NCI-H510A treated with DMSO at 0.1 percent for 48 hours (cell line): ENCODE data around the gene DERA.
"Not testable (repeated sequence)": the region's sequence is repeated elsewhere in the genome, so short reads cannot be mapped to it uniquely, and the experiment has no call there.

Experiments used
- DNase-seq: peaks from one replicate; lab custom pipeline; 2025; lab: John Stamatoyannopoulos, UW

The DERA gene

GRCh38 chr12:15904378-15904920 is 6.7 kb upstream of the DERA start:
- no peak for DNase-seq

GRCh38 chr12:15910468-15910863 is 666 bp upstream of the DERA start:
- no peak for DNase-seq

GRCh38 chr12:15911931-15912330 is 799 bp downstream of the DERA start:
- DNase-seq = not testable (repeated sequence)

GRCh38 chr12:15914131-15914530 is 3.0 kb downstream of the DERA start:
- DNase-seq = not testable (repeated sequence)

- no peak for DNase-seq
Measured at GRCh38 chr12:15918066-15918465, 6.9 kb downstream of the DERA start.

- DNase-seq = no peak
Measured at GRCh38 chr12:15919418-15919817, 8.3 kb downstream of the DERA start.

GRCh38 chr12:15924956-15925355 is 13.8 kb downstream of the DERA start:
- no peak for DNase-seq

- DNase-seq = no peak
Measured at GRCh38 chr12:15928346-15928745, 17.2 kb downstream of the DERA start.

- no peak for DNase-seq
Measured at GRCh38 chr12:15928870-15929571, 17.9 kb downstream of the DERA start.

GRCh38 chr12:15931590-15932053 is 20.5 kb downstream of the DERA start:
- no peak for DNase-seq

GRCh38 chr12:15932327-15932726 is 21.2 kb downstream of the DERA start:
- no peak for DNase-seq

- DNase-seq = no peak
Measured at GRCh38 chr12:15932971-15933370, 21.8 kb downstream of the DERA start.

- no peak for DNase-seq
Measured at GRCh38 chr12:15933751-15934150, 22.6 kb downstream of the DERA start.

- no peak for DNase-seq
Measured at GRCh38 chr12:15936751-15937150, 25.6 kb downstream of the DERA start.

GRCh38 chr12:15937902-15938301 is 26.8 kb downstream of the DERA start:
- DNase-seq = no peak

GRCh38 chr12:15939111-15939510 is 28.0 kb downstream of the DERA start:
- no peak for DNase-seq

GRCh38 chr12:15942475-15942874 is 31.3 kb downstream of the DERA start:
- no peak for DNase-seq

- DNase-seq = not testable (repeated sequence)
Measured at GRCh38 chr12:15943519-15943918, 32.4 kb downstream of the DERA start.

- DNase-seq = not testable (repeated sequence)
Measured at GRCh38 chr12:15948461-15948860, 37.3 kb downstream of the DERA start.

- DNase-seq = no peak
Measured at GRCh38 chr12:15955281-15955680, 44.1 kb downstream of the DERA start.

- DNase-seq = no peak
Measured at GRCh38 chr12:15956010-15956409, 44.9 kb downstream of the DERA start.

- DNase-seq = peak; percentile 15
Measured at GRCh38 chr12:15956413-15957185, 45.5 kb downstream of the DERA start.

- no peak for DNase-seq
Measured at GRCh38 chr12:15962760-15963159, 51.6 kb downstream of the DERA start.
